ENCODE data around the gene CEP192. TPM values are rescaled to one million over a fixed set of nuclear protein-coding genes. Genes with fewer than 3 reads are reported as not detected.

CEP192 gene
- total and polyA plus RNA-seq, 2 of the 4 experiments (the other 2 are of a cell fraction) = 17.2 to 29.0 TPM

DNA sequence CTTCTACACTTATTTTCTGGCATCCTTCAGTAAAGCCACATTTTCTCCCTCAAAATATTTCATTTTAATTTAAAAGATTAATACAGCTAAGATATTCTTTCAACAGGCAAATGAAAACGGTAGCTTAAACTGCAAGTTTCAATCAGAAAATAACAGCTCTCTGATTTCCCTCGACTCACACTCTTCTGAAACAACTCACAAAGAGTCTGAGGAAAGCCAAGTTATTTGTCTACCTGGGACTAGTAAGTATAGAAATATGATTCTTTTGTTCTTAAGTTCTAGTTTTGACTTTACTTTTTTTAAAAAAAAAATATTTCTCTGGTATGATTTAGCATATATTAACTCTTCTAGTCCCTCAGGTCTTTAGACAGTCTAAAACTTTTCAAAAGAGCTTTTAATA lies 27.2 kb downstream of the CEP192 start:
- H3K18ac ChIP-seq (ENCODE audit: low read depth, low read length) = no peak overlapping the region
- no peaks in the 10 kb centered on the region for H3K9me1 ChIP-seq (ENCODE audit: insufficient read depth, low read length)
- no peak overlapping the region for H2AK9ac ChIP-seq (replicated peaks; ENCODE audit: low read depth, low read length, poor library complexity)
- no peak overlapping the region for H2BK20ac ChIP-seq (ENCODE audit: low read depth, low read length)
- no peak overlapping the region for H3K23ac ChIP-seq (ENCODE audit: low read depth, low read length)
- TF ChIP-seq CHD1 (IDR thresholded peaks at IDR 0.05; ENCODE audit: low read depth, low read length) = no peak
- no peak for TF ChIP-seq FOS (IDR thresholded peaks at IDR 0.05; ENCODE audit: low read depth, low read length)
- TF ChIP-seq MAZ (IDR thresholded peaks at IDR 0.05; ENCODE audit: borderline replicate concordance, low read depth, low read length) = no peak
- TF ChIP-seq RFX5 (IDR thresholded peaks at IDR 0.05; ENCODE audit: low read depth, low read length) = no peak
- TF ChIP-seq, protein P1, sequence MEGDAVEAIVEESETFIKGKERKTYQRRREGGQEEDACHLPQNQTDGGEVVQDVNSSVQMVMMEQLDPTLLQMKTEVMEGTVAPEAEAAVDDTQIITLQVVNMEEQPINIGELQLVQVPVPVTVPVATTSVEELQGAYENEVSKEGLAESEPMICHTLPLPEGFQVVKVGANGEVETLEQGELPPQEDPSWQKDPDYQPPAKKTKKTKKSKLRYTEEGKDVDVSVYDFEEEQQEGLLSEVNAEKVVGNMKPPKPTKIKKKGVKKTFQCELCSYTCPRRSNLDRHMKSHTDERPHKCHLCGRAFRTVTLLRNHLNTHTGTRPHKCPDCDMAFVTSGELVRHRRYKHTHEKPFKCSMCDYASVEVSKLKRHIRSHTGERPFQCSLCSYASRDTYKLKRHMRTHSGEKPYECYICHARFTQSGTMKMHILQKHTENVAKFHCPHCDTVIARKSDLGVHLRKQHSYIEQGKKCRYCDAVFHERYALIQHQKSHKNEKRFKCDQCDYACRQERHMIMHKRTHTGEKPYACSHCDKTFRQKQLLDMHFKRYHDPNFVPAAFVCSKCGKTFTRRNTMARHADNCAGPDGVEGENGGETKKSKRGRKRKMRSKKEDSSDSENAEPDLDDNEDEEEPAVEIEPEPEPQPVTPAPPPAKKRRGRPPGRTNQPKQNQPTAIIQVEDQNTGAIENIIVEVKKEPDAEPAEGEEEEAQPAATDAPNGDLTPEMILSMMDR (conservative IDR thresholded peaks at IDR 0.05; ENCODE audit: low read depth, low read length) = no peak
- TF ChIP-seq, protein P2, sequence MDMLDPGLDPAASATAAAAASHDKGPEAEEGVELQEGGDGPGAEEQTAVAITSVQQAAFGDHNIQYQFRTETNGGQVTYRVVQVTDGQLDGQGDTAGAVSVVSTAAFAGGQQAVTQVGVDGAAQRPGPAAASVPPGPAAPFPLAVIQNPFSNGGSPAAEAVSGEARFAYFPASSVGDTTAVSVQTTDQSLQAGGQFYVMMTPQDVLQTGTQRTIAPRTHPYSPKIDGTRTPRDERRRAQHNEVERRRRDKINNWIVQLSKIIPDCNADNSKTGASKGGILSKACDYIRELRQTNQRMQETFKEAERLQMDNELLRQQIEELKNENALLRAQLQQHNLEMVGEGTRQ (IDR thresholded peaks at IDR 0.05; ENCODE audit: low read depth, low read length) = no peak
- no peak for TF ChIP-seq MAFK (IDR thresholded peaks at IDR 0.05; ENCODE audit: low read depth, low read length)
- TF ChIP-seq ELK1 (IDR thresholded peaks at IDR 0.05; ENCODE audit: borderline replicate concordance, low read depth, low read length) = no peak
- no peak for TF ChIP-seq RAD21 (IDR thresholded peaks at IDR 0.05; ENCODE audit: low read length)
- no peak for TF ChIP-seq RCOR1 (IDR thresholded peaks at IDR 0.05; ENCODE audit: insufficient replicate concordance, low read length)
- no peak for TF ChIP-seq MXI1 (IDR thresholded peaks at IDR 0.05; ENCODE audit: borderline replicate concordance, low read depth, low read length)
- no peak for TF ChIP-seq NFE2L2 (IDR thresholded peaks at IDR 0.05; ENCODE audit: low read depth, low read length)
- TF ChIP-seq SMC3 (IDR thresholded peaks at IDR 0.05; ENCODE audit: low read depth, low read length) = no peak
- no peak for TF ChIP-seq BHLHE40 (IDR thresholded peaks at IDR 0.05; ENCODE audit: low read depth, low read length)
- TF ChIP-seq POLR2A (IDR thresholded peaks at IDR 0.05; ENCODE audit: low read depth, low read length) = no peak
- no peak for TF ChIP-seq CEBPB (IDR thresholded peaks at IDR 0.05; ENCODE audit: low read depth, low read length)
- no peaks in the 10 kb centered on the region for H3K4me1 ChIP-seq (ENCODE audit: control insufficient read depth, insufficient read depth, low read length)
- no peak overlapping the region for H3K27ac ChIP-seq (ENCODE audit: insufficient read depth, low read length)
- H2BK5ac ChIP-seq (ENCODE audit: low read depth, low read length, poor library complexity, severe bottlenecking) = no peak overlapping the region
- no TSS peak for BruUV-seq (replicated peaks)
- no CpG with 5 or more reads among the region's 2 CpGs for whole genome bisulfite sequencing, 2 experiments (ENCODE audit: extremely low coverage in 2 of 2, insufficient read length in 1 of 2)
- no peak overlapping the region for H2BK120ac ChIP-seq (ENCODE audit: low read depth, low read length)
- peaks cover 18% of the 10 kb centered on the region for H3K36me3 ChIP-seq (ENCODE audit: control insufficient read depth, insufficient read depth, low read length)
- no peak overlapping the region for H3K4ac ChIP-seq (ENCODE audit: low read depth, low read length)
- H3K4me3 ChIP-seq (ENCODE audit: insufficient read depth, low read depth, low read length) = no peak overlapping the region
- peaks cover 3% of the 10 kb centered on the region; the same call in 1 of the 2 replicates for H3K9me3 ChIP-seq (ENCODE audit: control insufficient read depth, insufficient read depth, low read length)
- no peak overlapping the region for H2AK5ac ChIP-seq (ENCODE audit: low read depth, low read length)
- no peak overlapping the region for H3K14ac ChIP-seq (replicated peaks; ENCODE audit: low read depth, low read length)
- H3K56ac ChIP-seq (ENCODE audit: extremely low read depth, insufficient read depth, low read length) = no peak overlapping the region
- ChIA-PET POLR2A (ENCODE audit: unreplicated experiment) (no interaction called here), CTCF (no interaction called here)
- H4K5ac ChIP-seq (ENCODE audit: low read depth, low read length) = no peak overlapping the region
- DNase-seq = no peak
- H4K8ac ChIP-seq (ENCODE audit: low read depth in 2 of 2, low read length in 2 of 2) = no peak overlapping the region
- no peaks in the 10 kb centered on the region for H3K27me3 ChIP-seq (ENCODE audit: control insufficient read depth, insufficient read depth, low read length)
- in situ Hi-C loops (cut with MboI; ENCODE audit: low sequenced_read_pairs) = loop anchor here (25.0 kb wide), 1 partner anchor 619 kb away; no protein-coding TSS in a partner anchor
- no peak overlapping the region for H3K9ac ChIP-seq (ENCODE audit: low read depth, low read length)
- dilution Hi-C loops (cut with HindIII; ENCODE audit: low sequenced_read_pairs, unreplicated experiment) = no loop called here
- H3K79me1 ChIP-seq (ENCODE audit: low read depth in 1 of 2, low read length in 2 of 2) = peaks cover 17 to 19% of the 10 kb centered on the region in 2 experiments; a peak in 3 of 4 replicates
- no peak for ATAC-seq (ENCODE audit: low read depth)
- H2AFZ ChIP-seq (replicated peaks; ENCODE audit: low read length, poor library complexity) = no peak overlapping the region
- no peaks in the 10 kb centered on the region for H4K20me1 ChIP-seq (ENCODE audit: insufficient read depth, low read length)
- no peak overlapping the region for H2BK15ac ChIP-seq (ENCODE audit: low read depth, low read length)
- no peak overlapping the region for H3K4me2 ChIP-seq (ENCODE audit: low read depth, low read length)
- H4K91ac ChIP-seq (ENCODE audit: insufficient read depth, low read depth, low read length) = no peak overlapping the region
- intact Hi-C loops (cut with micrococcal nuclease) = no loop called here

Data from IMR-90 (cell line).